ENCODE measurements around the gene SDCBP2.

DNA sequence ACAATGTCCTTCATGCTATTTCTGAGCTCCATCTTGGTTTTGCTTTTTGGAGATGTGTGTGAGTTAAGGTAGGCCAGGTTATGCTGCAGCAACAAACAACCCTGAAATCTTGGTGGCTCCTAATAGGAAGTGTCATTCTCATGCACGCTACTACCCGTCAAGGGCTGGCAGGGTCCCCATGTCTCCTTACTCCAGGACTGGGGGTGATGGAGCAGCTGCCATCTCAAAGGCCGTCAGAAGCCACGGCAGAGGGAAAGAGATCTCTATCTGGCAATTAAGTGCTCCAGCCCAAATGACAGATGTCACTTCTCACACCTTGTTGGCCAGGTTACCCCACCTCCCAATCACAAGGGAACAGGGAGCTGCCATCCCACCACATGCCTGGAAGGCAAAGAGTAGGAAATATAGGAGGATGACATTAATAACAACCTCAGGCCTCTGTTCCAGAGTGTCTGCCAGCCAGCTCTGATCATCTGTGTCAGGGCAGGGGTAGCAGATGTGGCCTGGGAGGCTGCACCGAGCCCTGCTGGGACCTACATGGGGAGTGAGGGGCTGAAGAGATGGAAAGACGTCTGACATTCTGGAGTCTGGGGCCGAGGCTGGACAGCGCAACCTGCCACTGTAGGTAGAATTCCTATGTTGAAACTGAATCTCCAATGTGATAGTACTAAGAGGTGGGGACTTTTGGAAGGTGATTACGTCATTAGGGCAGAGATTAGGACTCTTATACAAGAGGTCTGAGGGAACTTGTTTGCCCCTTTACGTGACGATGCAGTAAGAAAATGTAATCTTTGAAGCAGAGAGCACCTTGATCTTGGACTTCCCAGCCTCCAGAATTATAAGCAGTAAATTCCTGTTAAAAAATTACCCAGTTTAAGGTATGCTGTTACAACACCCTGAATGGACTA is 4.8 kb upstream of the SDCBP2 start:
- TF ChIP-seq TAF1 (IDR thresholded peaks at IDR 0.05; ENCODE audit: borderline replicate concordance, insufficient read depth, low read length), result no peak
- TF ChIP-seq, protein P1, sequence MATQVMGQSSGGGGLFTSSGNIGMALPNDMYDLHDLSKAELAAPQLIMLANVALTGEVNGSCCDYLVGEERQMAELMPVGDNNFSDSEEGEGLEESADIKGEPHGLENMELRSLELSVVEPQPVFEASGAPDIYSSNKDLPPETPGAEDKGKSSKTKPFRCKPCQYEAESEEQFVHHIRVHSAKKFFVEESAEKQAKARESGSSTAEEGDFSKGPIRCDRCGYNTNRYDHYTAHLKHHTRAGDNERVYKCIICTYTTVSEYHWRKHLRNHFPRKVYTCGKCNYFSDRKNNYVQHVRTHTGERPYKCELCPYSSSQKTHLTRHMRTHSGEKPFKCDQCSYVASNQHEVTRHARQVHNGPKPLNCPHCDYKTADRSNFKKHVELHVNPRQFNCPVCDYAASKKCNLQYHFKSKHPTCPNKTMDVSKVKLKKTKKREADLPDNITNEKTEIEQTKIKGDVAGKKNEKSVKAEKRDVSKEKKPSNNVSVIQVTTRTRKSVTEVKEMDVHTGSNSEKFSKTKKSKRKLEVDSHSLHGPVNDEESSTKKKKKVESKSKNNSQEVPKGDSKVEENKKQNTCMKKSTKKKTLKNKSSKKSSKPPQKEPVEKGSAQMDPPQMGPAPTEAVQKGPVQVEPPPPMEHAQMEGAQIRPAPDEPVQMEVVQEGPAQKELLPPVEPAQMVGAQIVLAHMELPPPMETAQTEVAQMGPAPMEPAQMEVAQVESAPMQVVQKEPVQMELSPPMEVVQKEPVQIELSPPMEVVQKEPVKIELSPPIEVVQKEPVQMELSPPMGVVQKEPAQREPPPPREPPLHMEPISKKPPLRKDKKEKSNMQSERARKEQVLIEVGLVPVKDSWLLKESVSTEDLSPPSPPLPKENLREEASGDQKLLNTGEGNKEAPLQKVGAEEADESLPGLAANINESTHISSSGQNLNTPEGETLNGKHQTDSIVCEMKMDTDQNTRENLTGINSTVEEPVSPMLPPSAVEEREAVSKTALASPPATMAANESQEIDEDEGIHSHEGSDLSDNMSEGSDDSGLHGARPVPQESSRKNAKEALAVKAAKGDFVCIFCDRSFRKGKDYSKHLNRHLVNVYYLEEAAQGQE (IDR thresholded peaks at IDR 0.05; ENCODE audit: insufficient read depth in 1 of 2, low read depth in 2 of 2, low read length in 2 of 2), result no peak
